Stomach (tissue), 9 donors: ENCODE results near the gene HMCES. TPM values are rescaled to one million over a fixed set of nuclear protein-coding genes. Genes with fewer than 3 reads are reported as not detected.
A peak's percentile ranks its signal among the peaks of the same experiment; 100 is the strongest.

Experiments
- DNase-seq, 2 donors: peaks; one replicate each; pipeline versions ENCODE4 v3.0.0 to v3.0.0-alpha.2; 2013 to 2019
- H3K27ac ChIP-seq, 5 donors: fragments of 200-600 bp in 4 of 5; sonication (generic) in 4 of 5; one replicate each; pipeline ENCODE4 v1.5.1; 2013 to 2019; ENCODE audit warnings: mild to moderate bottlenecking in 1 of 5, moderate library complexity in 1 of 5
- H3K27me3 ChIP-seq, 3 donors: fragments of 200-600 bp; sonication (generic); one replicate each; pipeline ENCODE4 v1.5.1; 2017 to 2019; ENCODE audit warnings: mixed run types in 1 of 3
- H3K36me3 ChIP-seq, 4 donors: fragments of 200-600 bp; sonication (generic); 1 replicate in 3 of 4; 2 replicates in 1 of 4; pipeline ENCODE4 v1.5.1; 2016 to 2019
- H3K4me1 ChIP-seq, 4 donors: fragments of 200-600 bp; sonication (generic); one replicate each; pipeline ENCODE4 v1.5.1; 2016 to 2019
- H3K4me3 ChIP-seq, 4 donors: fragments of 200-600 bp; sonication (generic) in 3 of 4; one replicate each; pipeline ENCODE4 v1.5.1; 2016 to 2019; ENCODE audit warnings: mild to moderate bottlenecking in 1 of 4
- H3K9me3 ChIP-seq, 4 donors: fragments of 200-600 bp; sonication (generic); one replicate each; pipeline ENCODE4 v1.5.1; 2016 to 2019
- CTCF ChIP-seq, 7 experiments: fragments of 450-650 bp in 4 of 7; fragments of 200-600 bp in 3 of 7; sonication (generic) in 3 of 7; IDR thresholded peaks; one replicate each; pipeline ENCODE4 v1.5.1; 2016 to 2019; ENCODE audit warnings: antibody characterized with exemption in 7 of 7, control low read depth in 2 of 7, mild to moderate bottlenecking in 1 of 7
- EP300 ChIP-seq: sonication (generic); formaldehyde crosslinking; IDR thresholded peaks from one replicate; pipeline ENCODE4 v1.6.1; 2017; ENCODE audit warnings: antibody characterized with exemption
- POLR2A ChIP-seq, 4 donors: fragments of 450-650 bp; IDR thresholded peaks; one replicate each; pipeline ENCODE4 v1.6.1; 2016; ENCODE audit warnings: antibody characterized with exemption in 4 of 4, control low read depth in 2 of 4, mild to moderate bottlenecking in 1 of 4, moderate library complexity in 1 of 4
- POLR2AphosphoS5 ChIP-seq, 3 donors: sonication (generic); formaldehyde crosslinking; IDR thresholded peaks; one replicate each; pipeline ENCODE4 v1.6.1; 2016; ENCODE audit warnings: antibody characterized with exemption in 3 of 3
- WGBS, 5 donors: extraction: QIAGEN DNeasy Blood & Tissue Kit in 3 of 5; methylation state at CpG; one replicate each; pipeline versions ENCODE4 v1.1.5 to v1.1.7; 2013 to 2018; 5-methylcytosine and 5-hydroxymethylcytosine counted together
- intact Hi-C: fragments of 100-400 bp; cut with DNase I; formaldehyde crosslinking; loops from one replicate; pipeline ENCODE4 v1.15.1; 2023; ENCODE audit warnings: low total_unique reads
- polyA plus RNA-seq, 3 donors: library from polyadenylated mRNA; stranded (reverse); fragments of 200-250 nt; gene quantifications; one replicate each; pipeline ENCODE4 v1.2.3, GENCODE V29; 2013
- total RNA-seq, 5 donors: library from RNA; depleted of rRNA; stranded (reverse); fragments of >200 nt; gene quantifications; one replicate each; pipeline versions ENCODE4 v1.1.0 to v1.2.3, GENCODE V29; 2014 to 2016
- donor health status: healthy with polysubstance abuse.
- donor health status: Bipolar disorder and iron deficiency.
- donor health status: healthy.

The HMCES gene
- total and polyA plus RNA-seq, 8 donors, result 16.4 to 80.5 (median 24.6) TPM

GRCh38 chr3:129304962-129305222, 26.2 kb downstream of the HMCES start:
- no peak overlapping the region for H3K4me3 ChIP-seq
- no peaks in the 10 kb centered on the region for H3K27me3 ChIP-seq
- intact Hi-C loops, result no loop called here
- H3K36me3 ChIP-seq, result peaks cover 21 to 51% (median 47%) of the 10 kb centered on the region in 4 donors
- H3K9me3 ChIP-seq, result no peaks in the 10 kb centered on the region
- H3K4me1 ChIP-seq, result peaks cover 11 to 25% (median 19%) of the 10 kb centered on the region in 4 donors
- peak in 1 of 2 donors; percentile 29 for DNase-seq
- 88 to 100% (median 100%) methylated on average over 1 of the region's 1 CpG for WGBS, 5 donors
- TF ChIP-seq POLR2A (IDR thresholded peaks at IDR 0.05), result no peak
- no peak for TF ChIP-seq POLR2AphosphoS5 (IDR thresholded peaks at IDR 0.05)
- TF ChIP-seq EP300, result no peak
- no peak for TF ChIP-seq CTCF (IDR thresholded peaks at IDR 0.05)
- H3K27ac ChIP-seq, result peak overlapping the region in 4 of 5 donors; percentile 68 to 81 (median 76)

- peak; percentile 85 to 95 for DNase-seq
- Histone ChIP-seq H3K4me1 (peaks cover 11 to 28% (median 21%) of the 10 kb centered on the region in 4 donors), H3K27ac (peak overlapping the region; percentile 68 to 81 (median 78)), H3K9me3 (no peaks in the 10 kb centered on the region), H3K36me3 (peaks cover 13 to 44% (median 39%) of the 10 kb centered on the region in 4 donors), H3K27me3 (no peaks in the 10 kb centered on the region), H3K4me3 (peak overlapping the region; percentile 21 to 39 (median 36))
- WGBS, 5 donors, result 8 to 31% (median 13%) methylated on average over 19 to 26 of the region's 26 CpGs
- intact Hi-C loops, result no loop called here
- TF ChIP-seq EP300 (no peak), POLR2A (IDR thresholded peaks at IDR 0.05) (peak in 2 of 4 donors; percentile 20 to 46), POLR2AphosphoS5 (IDR thresholded peaks at IDR 0.05) (peak; percentile 32 to 66 (median 62)), CTCF (IDR thresholded peaks at IDR 0.05) (peak in 1 of 7 experiments; percentile 24)
These were observed 27.0 kb downstream of the HMCES start for GRCh38 chr3:129305592-129306091.

GRCh38 chr3:129308636-129309035, 30.0 kb downstream of the HMCES start:
- WGBS, 5 donors, result 75 to 95% (median 89%) methylated on average over 3 of the region's 3 CpGs
- no peak overlapping the region for H3K27ac ChIP-seq
- H3K9me3 ChIP-seq, result no peaks in the 10 kb centered on the region
- intact Hi-C loops, result no loop called here
- H3K27me3 ChIP-seq, result no peaks in the 10 kb centered on the region
- H3K4me1 ChIP-seq, result peaks cover 16 to 41% (median 28%) of the 10 kb centered on the region in 4 donors
- no peak for DNase-seq
- H3K4me3 ChIP-seq, result no peak overlapping the region
- TF ChIP-seq POLR2A (IDR thresholded peaks at IDR 0.05), result no peak
- no peak for TF ChIP-seq CTCF (IDR thresholded peaks at IDR 0.05)
- TF ChIP-seq POLR2AphosphoS5 (IDR thresholded peaks at IDR 0.05), result no peak
- no peak for TF ChIP-seq EP300
- H3K36me3 ChIP-seq, result peaks cover 0 to 14% (median 14%) of the 10 kb centered on the region in 4 donors

- WGBS, 5 donors, result 66 to 73% (median 68%) methylated on average over 7 of the region's 7 CpGs
- Histone ChIP-seq H3K4me1 (peaks cover 20 to 43% (median 32%) of the 10 kb centered on the region in 4 donors), H3K9me3 (no peaks in the 10 kb centered on the region), H3K4me3 (no peak overlapping the region), H3K27ac (peak overlapping the region in 2 of 5 donors; percentile 16 to 52), H3K27me3 (no peaks in the 10 kb centered on the region), H3K36me3 (no peaks in the 10 kb centered on the region)
- peak in 1 of 2 donors; percentile 36 for DNase-seq
- no peak for TF ChIP-seq EP300
- no peak for TF ChIP-seq CTCF (IDR thresholded peaks at IDR 0.05)
- no peak for TF ChIP-seq POLR2AphosphoS5 (IDR thresholded peaks at IDR 0.05)
- no peak for TF ChIP-seq POLR2A (IDR thresholded peaks at IDR 0.05)
- intact Hi-C loops, result no loop called here
These were observed 31.7 kb downstream of the HMCES start for GRCh38 chr3:129310111-129311011.
